Stimulated activated naive CD8-positive, alpha-beta T cell treated with anti-CD3 and anti-CD28 coated beads, Interleukin-15, Interleukin-2, amounts not matched to agents 100 U/mL and 50 U/mL, for 24 hours (primary cell): Measurements from ENCODE around the gene ID2.
"Not testable (repeated sequence)": the region's sequence is repeated elsewhere in the genome, so short reads cannot be mapped to it uniquely, and the experiment has no call there.

Experiments
- ATAC-seq: fragments of 150-1000 bp; cut with Tn5 transposase; one replicate; pipeline ENCODE4 v1.10.0; 2021
- DNase-seq: peaks from one replicate; pipeline ENCODE4 v3.0.0; 2021

The ID2 gene

GRCh38 chr2:8685697-8686358 is 4.0 kb downstream of the ID2 start:
- ATAC-seq (peak; percentile 26), DNase-seq (peak; percentile 90)

- no peak for ATAC-seq
- DNase-seq = no peak
These were observed 10.1 kb downstream of the ID2 start for GRCh38 chr2:8691859-8692437.

- DNase-seq = no peak
These were observed 10.9 kb downstream of the ID2 start for GRCh38 chr2:8692783-8693156.

GRCh38 chr2:8693157-8693821 is 11.4 kb downstream of the ID2 start:
- ATAC-seq (peak; percentile 63), DNase-seq (peak; percentile 73)

More at GRCh38 chr2:8692783-8693156, 10.9 kb downstream of the ID2 start:
- ATAC-seq = no peak

GRCh38 chr2:8694737-8695136 is 12.9 kb downstream of the ID2 start:
- no peak for ATAC-seq
- DNase-seq = no peak

GRCh38 chr2:8697190-8697589 is 15.3 kb downstream of the ID2 start:
- no peak for DNase-seq
- no peak for ATAC-seq

GRCh38 chr2:8699839-8700238 is 18.0 kb downstream of the ID2 start:
- no peak for ATAC-seq

GRCh38 chr2:8701681-8702379 is 20.0 kb downstream of the ID2 start:
- DNase-seq (no peak), ATAC-seq (no peak)

More at GRCh38 chr2:8699839-8700238, 18.0 kb downstream of the ID2 start:
- no peak for DNase-seq

- no peak for ATAC-seq
- DNase-seq = no peak
These were observed 23.1 kb downstream of the ID2 start for GRCh38 chr2:8704906-8705305.

- DNase-seq = no peak
- no peak for ATAC-seq
These were observed 27.8 kb downstream of the ID2 start for GRCh38 chr2:8709611-8710010.

GRCh38 chr2:8710951-8711350 is 29.1 kb downstream of the ID2 start:
- ATAC-seq (no peak), DNase-seq (no peak)

GRCh38 chr2:8714283-8714682 is 32.4 kb downstream of the ID2 start:
- ATAC-seq (no peak), DNase-seq (no peak)

- ATAC-seq = no peak
These were observed 33.1 kb downstream of the ID2 start for GRCh38 chr2:8714971-8715370.

GRCh38 chr2:8719528-8719927 is 37.7 kb downstream of the ID2 start:
- DNase-seq = no peak
- no peak for ATAC-seq

More at GRCh38 chr2:8714971-8715370, 33.1 kb downstream of the ID2 start:
- no peak for DNase-seq

GRCh38 chr2:8720741-8721140 is 38.9 kb downstream of the ID2 start:
- no peak for DNase-seq
- ATAC-seq = no peak

GRCh38 chr2:8721410-8721809 is 39.6 kb downstream of the ID2 start:
- no peak for ATAC-seq
- DNase-seq = no peak

GRCh38 chr2:8722986-8723385 is 41.1 kb downstream of the ID2 start:
- ATAC-seq = no peak
- no peak for DNase-seq

- ATAC-seq = no peak
- no peak for DNase-seq
These were observed 44.0 kb downstream of the ID2 start for GRCh38 chr2:8725838-8726237.

- DNase-seq (no peak), ATAC-seq (no peak)
These were observed 46.6 kb downstream of the ID2 start for GRCh38 chr2:8728305-8729015.

- ATAC-seq, DNase-seq: not testable (repeated sequence)
These were observed 47.2 kb downstream of the ID2 start for GRCh38 chr2:8729101-8729500.

GRCh38 chr2:8729939-8730338 is 48.1 kb downstream of the ID2 start:
- DNase-seq (no peak), ATAC-seq (no peak)

GRCh38 chr2:8732601-8733000 is 50.7 kb downstream of the ID2 start:
- DNase-seq = no peak

More at GRCh38 chr2:8732601-8733000, 50.7 kb downstream of the ID2 start:
- no peak for ATAC-seq
